ENCODE data around the gene ISL2.

ISL2 gene

DNA sequence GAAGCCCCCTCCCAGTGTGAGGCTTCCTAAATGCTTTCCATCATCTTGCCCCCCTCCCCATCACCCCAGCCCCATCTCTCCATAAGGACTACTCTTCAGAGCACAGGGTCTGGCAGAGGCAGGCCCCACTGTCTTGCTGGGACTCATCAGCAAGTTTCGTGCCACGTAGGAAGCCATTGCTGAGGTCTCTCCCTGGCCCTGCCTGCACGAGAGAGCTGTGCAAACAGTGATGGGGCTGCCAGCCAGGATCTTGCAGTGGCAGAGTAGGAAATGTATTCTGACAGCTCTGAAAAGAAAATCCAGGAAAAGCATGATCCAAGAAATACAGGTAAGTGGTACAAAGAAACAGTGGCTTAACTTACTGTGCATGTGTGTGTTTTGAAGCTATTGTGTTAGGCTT is 22.6 kb downstream of the ISL2 start (continued):
- TF ChIP-seq, protein P1, sequence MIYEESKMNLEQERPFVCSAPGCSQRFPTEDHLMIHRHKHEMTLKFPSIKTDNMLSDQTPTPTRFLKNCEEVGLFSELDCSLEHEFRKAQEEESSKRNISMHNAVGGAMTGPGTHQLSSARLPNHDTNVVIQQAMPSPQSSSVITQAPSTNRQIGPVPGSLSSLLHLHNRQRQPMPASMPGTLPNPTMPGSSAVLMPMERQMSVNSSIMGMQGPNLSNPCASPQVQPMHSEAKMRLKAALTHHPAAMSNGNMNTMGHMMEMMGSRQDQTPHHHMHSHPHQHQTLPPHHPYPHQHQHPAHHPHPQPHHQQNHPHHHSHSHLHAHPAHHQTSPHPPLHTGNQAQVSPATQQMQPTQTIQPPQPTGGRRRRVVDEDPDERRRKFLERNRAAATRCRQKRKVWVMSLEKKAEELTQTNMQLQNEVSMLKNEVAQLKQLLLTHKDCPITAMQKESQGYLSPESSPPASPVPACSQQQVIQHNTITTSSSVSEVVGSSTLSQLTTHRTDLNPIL (CRISPR knock-in tag; IDR thresholded peaks at IDR 0.05; ENCODE audit: low read depth) = no peak

DNA sequence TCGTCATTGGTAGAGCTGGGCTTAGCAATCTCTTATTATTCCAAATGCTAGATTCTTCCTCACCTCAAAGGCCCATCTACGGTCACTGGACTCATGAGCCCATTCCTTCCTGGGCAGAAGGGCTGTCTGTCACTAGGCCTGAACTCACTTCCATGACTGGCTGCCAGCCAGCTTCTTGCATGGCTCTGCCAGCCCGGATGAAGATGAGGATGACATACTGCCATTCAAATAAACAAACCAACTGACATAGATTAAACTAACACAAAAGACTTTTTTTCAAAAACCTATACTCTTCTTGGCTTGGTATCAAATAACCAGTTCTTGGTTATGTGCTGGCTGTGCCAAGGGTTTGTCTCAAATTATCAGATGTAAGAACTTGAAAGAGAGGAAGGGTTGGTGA is 23.8 kb downstream of the ISL2 start:
- ATAC-seq = no peak
- TF ChIP-seq OSR1 (CRISPR knock-in tag; IDR thresholded peaks at IDR 0.05) = no peak
- TF ChIP-seq BACH2 (CRISPR knock-in tag; IDR thresholded peaks at IDR 0.05; ENCODE audit: borderline replicate concordance) = no peak
- TF ChIP-seq ZNF8 (CRISPR knock-in tag; IDR thresholded peaks at IDR 0.05) = no peak
- TF ChIP-seq ZFP3 (CRISPR knock-in tag; IDR thresholded peaks at IDR 0.05) = no peak
- TF ChIP-seq TCF4 (CRISPR knock-in tag; IDR thresholded peaks at IDR 0.05; ENCODE audit: borderline replicate concordance) = no peak
- no peak for TF ChIP-seq ISL1 (CRISPR knock-in tag; IDR thresholded peaks at IDR 0.05)
- TF ChIP-seq ZC3H10 (CRISPR knock-in tag; IDR thresholded peaks at IDR 0.05) = no peak
- TF ChIP-seq ZNF70 (CRISPR knock-in tag; IDR thresholded peaks at IDR 0.05) = no peak
- TF ChIP-seq, protein P2, sequence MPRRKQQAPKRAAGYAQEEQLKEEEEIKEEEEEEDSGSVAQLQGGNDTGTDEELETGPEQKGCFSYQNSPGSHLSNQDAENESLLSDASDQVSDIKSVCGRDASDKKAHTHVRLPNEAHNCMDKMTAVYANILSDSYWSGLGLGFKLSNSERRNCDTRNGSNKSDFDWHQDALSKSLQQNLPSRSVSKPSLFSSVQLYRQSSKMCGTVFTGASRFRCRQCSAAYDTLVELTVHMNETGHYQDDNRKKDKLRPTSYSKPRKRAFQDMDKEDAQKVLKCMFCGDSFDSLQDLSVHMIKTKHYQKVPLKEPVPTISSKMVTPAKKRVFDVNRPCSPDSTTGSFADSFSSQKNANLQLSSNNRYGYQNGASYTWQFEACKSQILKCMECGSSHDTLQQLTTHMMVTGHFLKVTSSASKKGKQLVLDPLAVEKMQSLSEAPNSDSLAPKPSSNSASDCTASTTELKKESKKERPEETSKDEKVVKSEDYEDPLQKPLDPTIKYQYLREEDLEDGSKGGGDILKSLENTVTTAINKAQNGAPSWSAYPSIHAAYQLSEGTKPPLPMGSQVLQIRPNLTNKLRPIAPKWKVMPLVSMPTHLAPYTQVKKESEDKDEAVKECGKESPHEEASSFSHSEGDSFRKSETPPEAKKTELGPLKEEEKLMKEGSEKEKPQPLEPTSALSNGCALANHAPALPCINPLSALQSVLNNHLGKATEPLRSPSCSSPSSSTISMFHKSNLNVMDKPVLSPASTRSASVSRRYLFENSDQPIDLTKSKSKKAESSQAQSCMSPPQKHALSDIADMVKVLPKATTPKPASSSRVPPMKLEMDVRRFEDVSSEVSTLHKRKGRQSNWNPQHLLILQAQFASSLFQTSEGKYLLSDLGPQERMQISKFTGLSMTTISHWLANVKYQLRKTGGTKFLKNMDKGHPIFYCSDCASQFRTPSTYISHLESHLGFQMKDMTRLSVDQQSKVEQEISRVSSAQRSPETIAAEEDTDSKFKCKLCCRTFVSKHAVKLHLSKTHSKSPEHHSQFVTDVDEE (CRISPR knock-in tag; IDR thresholded peaks at IDR 0.05) = no peak
- TF ChIP-seq CSDC2 (CRISPR knock-in tag; IDR thresholded peaks at IDR 0.05) = no peak
- TF ChIP-seq, protein P3, sequence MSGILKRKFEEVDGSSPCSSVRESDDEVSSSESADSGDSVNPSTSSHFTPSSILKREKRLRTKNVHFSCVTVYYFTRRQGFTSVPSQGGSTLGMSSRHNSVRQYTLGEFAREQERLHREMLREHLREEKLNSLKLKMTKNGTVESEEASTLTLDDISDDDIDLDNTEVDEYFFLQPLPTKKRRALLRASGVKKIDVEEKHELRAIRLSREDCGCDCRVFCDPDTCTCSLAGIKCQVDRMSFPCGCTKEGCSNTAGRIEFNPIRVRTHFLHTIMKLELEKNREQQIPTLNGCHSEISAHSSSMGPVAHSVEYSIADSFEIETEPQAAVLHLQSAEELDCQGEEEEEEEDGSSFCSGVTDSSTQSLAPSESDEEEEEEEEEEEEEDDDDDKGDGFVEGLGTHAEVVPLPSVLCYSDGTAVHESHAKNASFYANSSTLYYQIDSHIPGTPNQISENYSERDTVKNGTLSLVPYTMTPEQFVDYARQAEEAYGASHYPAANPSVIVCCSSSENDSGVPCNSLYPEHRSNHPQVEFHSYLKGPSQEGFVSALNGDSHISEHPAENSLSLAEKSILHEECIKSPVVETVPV (CRISPR knock-in tag; IDR thresholded peaks at IDR 0.05) = no peak
- no peak for TF ChIP-seq SNAI2 (CRISPR knock-in tag; IDR thresholded peaks at IDR 0.05)
- TF ChIP-seq RARB (CRISPR knock-in tag; IDR thresholded peaks at IDR 0.05) = no peak
- TF ChIP-seq TOX (CRISPR knock-in tag; IDR thresholded peaks at IDR 0.05; ENCODE audit: borderline replicate concordance) = no peak
- TF ChIP-seq, protein P1 (CRISPR knock-in tag; IDR thresholded peaks at IDR 0.05; ENCODE audit: low read depth) = no peak
- TF ChIP-seq, protein P4, sequence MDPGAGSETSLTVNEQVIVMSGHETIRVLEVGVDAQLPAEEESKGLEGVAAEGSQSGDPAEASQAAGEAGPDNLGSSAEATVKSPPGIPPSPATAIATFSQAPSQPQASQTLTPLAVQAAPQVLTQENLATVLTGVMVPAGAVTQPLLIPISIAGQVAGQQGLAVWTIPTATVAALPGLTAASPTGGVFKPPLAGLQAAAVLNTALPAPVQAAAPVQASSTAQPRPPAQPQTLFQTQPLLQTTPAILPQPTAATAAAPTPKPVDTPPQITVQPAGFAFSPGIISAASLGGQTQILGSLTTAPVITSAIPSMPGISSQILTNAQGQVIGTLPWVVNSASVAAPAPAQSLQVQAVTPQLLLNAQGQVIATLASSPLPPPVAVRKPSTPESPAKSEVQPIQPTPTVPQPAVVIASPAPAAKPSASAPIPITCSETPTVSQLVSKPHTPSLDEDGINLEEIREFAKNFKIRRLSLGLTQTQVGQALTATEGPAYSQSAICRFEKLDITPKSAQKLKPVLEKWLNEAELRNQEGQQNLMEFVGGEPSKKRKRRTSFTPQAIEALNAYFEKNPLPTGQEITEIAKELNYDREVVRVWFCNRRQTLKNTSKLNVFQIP (CRISPR knock-in tag; IDR thresholded peaks at IDR 0.05; ENCODE audit: borderline replicate concordance, low read depth) = no peak
- TF ChIP-seq, protein P5, sequence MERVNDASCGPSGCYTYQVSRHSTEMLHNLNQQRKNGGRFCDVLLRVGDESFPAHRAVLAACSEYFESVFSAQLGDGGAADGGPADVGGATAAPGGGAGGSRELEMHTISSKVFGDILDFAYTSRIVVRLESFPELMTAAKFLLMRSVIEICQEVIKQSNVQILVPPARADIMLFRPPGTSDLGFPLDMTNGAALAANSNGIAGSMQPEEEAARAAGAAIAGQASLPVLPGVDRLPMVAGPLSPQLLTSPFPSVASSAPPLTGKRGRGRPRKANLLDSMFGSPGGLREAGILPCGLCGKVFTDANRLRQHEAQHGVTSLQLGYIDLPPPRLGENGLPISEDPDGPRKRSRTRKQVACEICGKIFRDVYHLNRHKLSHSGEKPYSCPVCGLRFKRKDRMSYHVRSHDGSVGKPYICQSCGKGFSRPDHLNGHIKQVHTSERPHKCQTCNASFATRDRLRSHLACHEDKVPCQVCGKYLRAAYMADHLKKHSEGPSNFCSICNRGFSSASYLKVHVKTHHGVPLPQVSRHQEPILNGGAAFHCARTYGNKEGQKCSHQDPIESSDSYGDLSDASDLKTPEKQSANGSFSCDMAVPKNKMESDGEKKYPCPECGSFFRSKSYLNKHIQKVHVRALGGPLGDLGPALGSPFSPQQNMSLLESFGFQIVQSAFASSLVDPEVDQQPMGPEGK (CRISPR knock-in tag; IDR thresholded peaks at IDR 0.05; ENCODE audit: borderline replicate concordance) = no peak

DNA sequence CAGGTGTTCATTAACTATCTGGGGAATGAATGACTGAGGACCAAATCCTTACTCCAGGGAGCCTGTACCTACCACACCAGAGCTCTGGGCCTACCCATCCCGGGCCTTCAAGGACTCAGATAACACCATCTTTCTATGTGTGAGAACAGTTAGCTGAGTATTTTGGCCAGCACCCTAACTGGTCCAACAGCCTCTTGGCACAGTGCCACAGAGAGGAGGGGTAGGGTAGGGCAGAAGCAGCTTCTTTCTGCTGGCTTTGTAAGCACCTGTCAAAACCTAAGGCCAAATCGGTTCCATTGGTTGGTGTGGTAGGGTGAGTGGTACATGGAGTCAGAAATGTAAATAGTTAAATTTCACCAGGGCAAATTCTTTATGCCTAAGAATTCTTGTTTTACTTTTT is 26.7 kb downstream of the ISL2 start:
- ATAC-seq = no peak
- TF ChIP-seq ISL1 (CRISPR knock-in tag; IDR thresholded peaks at IDR 0.05) (no peak), TCF4 (CRISPR knock-in tag; IDR thresholded peaks at IDR 0.05; ENCODE audit: borderline replicate concordance) (no peak), OSR1 (CRISPR knock-in tag; IDR thresholded peaks at IDR 0.05) (no peak)

DNA sequence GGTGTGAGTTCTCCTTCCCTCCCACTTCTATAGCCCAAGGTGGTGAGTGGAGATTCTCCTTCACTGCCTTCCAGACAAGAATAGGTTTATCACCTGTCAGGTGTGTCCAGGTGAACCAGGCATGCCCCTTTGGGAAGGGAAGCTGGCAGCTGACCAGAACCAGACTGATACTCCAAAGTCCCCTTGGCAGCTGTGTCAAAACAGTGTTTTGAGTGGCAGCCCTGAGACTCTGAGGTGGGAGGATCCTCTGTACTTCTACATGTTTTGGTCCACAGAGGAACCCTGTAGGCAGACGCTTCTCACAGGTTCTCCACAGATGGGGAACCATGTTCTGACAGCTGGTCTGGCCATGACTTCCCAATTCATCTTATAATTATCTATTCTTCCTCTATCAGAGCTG is 30.1 kb downstream of the ISL2 start:
- no peak for ATAC-seq
- TF ChIP-seq OSR1 (CRISPR knock-in tag; IDR thresholded peaks at IDR 0.05) = no peak
- TF ChIP-seq TOX (CRISPR knock-in tag; IDR thresholded peaks at IDR 0.05; ENCODE audit: borderline replicate concordance) = no peak
- no peak for TF ChIP-seq RARB (CRISPR knock-in tag; IDR thresholded peaks at IDR 0.05)
- TF ChIP-seq ZNF565 (CRISPR knock-in tag; conservative IDR thresholded peaks at IDR 0.05; ENCODE audit: low read depth) = no peak
- TF ChIP-seq ZC3H10 (CRISPR knock-in tag; IDR thresholded peaks at IDR 0.05) = no peak
- no peak for TF ChIP-seq ARNTL (CRISPR knock-in tag; IDR thresholded peaks at IDR 0.05; ENCODE audit: borderline replicate concordance, low read depth)
- TF ChIP-seq GLIS3 (CRISPR knock-in tag; IDR thresholded peaks at IDR 0.05) = no peak
- TF ChIP-seq ESRRG (CRISPR knock-in tag; IDR thresholded peaks at IDR 0.05) = no peak
- TF ChIP-seq ZNF8 (CRISPR knock-in tag; IDR thresholded peaks at IDR 0.05) = no peak
- TF ChIP-seq, protein P1 (CRISPR knock-in tag; IDR thresholded peaks at IDR 0.05; ENCODE audit: low read depth) = no peak
- no peak for TF ChIP-seq ZFP30 (CRISPR knock-in tag; IDR thresholded peaks at IDR 0.05)
- TF ChIP-seq SNAI2 (CRISPR knock-in tag; IDR thresholded peaks at IDR 0.05) = no peak
